Measurements from ENCODE around the gene MAP3K20. TPM values are rescaled to one million over a fixed set of nuclear protein-coding genes. Genes with fewer than 3 reads are reported as not detected.

The MAP3K20 gene
- total RNA-seq, 1 donor from 2014 or later: 11.8 TPM

DNA sequence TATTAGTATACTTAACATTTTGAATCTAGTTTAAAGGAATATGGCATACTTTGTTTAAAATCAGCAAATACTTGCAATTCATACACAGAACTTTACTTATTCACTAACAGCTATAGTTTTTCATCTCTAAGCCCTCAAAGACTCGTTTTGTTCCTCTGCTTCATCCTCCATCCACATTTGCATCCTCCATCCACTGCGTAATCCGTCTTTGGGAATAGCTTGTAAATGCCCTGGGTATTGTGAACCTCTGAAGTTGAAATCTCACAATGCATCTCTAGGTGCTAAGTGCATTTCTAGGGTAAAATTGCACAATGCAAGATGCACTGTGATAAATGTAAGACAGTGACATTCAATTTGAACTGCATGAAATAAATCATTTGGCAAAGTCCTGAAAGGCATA is 163.2 kb downstream of the MAP3K20 start:
- no peak for DNase-seq (ENCODE audit: low spot score)
- H3K36me3 Mint-ChIP-seq (ENCODE audit: low read depth, unreplicated experiment): peaks cover 11% of the 10 kb centered on the region
- no peaks in the 10 kb centered on the region for H3K9me3 Mint-ChIP-seq (ENCODE audit: unreplicated experiment)
- H3K27ac Mint-ChIP-seq (ENCODE audit: unreplicated experiment): no peak overlapping the region
- peaks cover 4% of the 10 kb centered on the region for H3K4me1 Mint-ChIP-seq (ENCODE audit: unreplicated experiment)
- TF ChIP-seq, protein P1, sequence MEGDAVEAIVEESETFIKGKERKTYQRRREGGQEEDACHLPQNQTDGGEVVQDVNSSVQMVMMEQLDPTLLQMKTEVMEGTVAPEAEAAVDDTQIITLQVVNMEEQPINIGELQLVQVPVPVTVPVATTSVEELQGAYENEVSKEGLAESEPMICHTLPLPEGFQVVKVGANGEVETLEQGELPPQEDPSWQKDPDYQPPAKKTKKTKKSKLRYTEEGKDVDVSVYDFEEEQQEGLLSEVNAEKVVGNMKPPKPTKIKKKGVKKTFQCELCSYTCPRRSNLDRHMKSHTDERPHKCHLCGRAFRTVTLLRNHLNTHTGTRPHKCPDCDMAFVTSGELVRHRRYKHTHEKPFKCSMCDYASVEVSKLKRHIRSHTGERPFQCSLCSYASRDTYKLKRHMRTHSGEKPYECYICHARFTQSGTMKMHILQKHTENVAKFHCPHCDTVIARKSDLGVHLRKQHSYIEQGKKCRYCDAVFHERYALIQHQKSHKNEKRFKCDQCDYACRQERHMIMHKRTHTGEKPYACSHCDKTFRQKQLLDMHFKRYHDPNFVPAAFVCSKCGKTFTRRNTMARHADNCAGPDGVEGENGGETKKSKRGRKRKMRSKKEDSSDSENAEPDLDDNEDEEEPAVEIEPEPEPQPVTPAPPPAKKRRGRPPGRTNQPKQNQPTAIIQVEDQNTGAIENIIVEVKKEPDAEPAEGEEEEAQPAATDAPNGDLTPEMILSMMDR (IDR thresholded peaks at IDR 0.05; ENCODE audit: unreplicated experiment): no peak
- no peak overlapping the region for H3K4me3 Mint-ChIP-seq (ENCODE audit: unreplicated experiment)
- H3K27me3 Mint-ChIP-seq (ENCODE audit: unreplicated experiment): no peaks in the 10 kb centered on the region

DNA sequence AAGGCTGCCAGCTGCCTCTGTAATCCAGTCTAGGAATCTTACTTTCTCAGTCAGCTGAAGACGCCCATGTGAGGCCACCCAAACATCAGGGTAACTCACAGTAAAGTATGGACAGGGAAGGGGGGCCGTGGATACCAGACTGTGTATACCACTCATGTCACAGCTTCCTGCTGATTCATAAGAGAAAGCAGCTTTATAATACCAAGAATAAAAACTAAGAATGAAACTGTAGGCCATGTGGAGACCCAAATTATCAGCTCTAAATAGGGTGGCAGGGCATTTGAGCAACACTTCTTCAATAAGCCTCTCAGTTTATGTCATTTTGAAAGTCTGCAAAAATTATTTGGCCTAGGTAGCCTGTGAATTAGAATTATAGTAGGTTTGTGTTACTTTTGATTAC is 164.0 kb downstream of the MAP3K20 start:
- H3K27ac Mint-ChIP-seq (ENCODE audit: unreplicated experiment): no peak overlapping the region
- peaks cover 4% of the 10 kb centered on the region for H3K4me1 Mint-ChIP-seq (ENCODE audit: unreplicated experiment)
- TF ChIP-seq, protein P1 (IDR thresholded peaks at IDR 0.05; ENCODE audit: unreplicated experiment): no peak
- no peaks in the 10 kb centered on the region for H3K27me3 Mint-ChIP-seq (ENCODE audit: unreplicated experiment)
- peaks cover 5% of the 10 kb centered on the region for H3K36me3 Mint-ChIP-seq (ENCODE audit: low read depth, unreplicated experiment)
- no peak for DNase-seq (ENCODE audit: low spot score)
- H3K9me3 Mint-ChIP-seq (ENCODE audit: unreplicated experiment): no peaks in the 10 kb centered on the region
- no peak overlapping the region for H3K4me3 Mint-ChIP-seq (ENCODE audit: unreplicated experiment)

DNA sequence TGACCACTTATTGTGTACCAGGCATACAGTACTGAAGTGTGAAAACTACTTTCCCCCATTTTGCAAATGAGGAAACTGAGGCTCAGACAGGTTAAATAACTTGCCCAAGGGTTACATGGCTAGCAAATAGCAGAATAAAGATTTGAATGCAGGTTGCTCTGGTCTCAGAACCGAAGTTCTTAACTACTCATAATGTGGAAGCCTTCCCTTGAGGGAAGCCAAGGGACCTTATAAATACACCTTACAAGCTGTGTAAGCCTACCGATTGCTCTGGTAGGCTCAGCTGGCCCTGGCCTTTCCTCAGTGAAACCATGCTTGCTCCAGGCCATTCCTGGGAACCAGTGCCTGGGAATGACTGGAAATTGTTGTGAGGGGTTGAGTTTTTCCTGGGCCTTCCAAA is 164.4 kb downstream of the MAP3K20 start:
- no peak for DNase-seq (ENCODE audit: low spot score)
- Mint-ChIP-seq H3K4me3 (ENCODE audit: unreplicated experiment) (no peak overlapping the region), H3K36me3 (ENCODE audit: low read depth, unreplicated experiment) (peaks cover under 1% of the 10 kb centered on the region), H3K27ac (ENCODE audit: unreplicated experiment) (no peak overlapping the region), H3K4me1 (ENCODE audit: unreplicated experiment) (peaks cover 4% of the 10 kb centered on the region), H3K27me3 (ENCODE audit: unreplicated experiment) (no peaks in the 10 kb centered on the region), H3K9me3 (ENCODE audit: unreplicated experiment) (no peaks in the 10 kb centered on the region)
- TF ChIP-seq, protein P1 (IDR thresholded peaks at IDR 0.05; ENCODE audit: unreplicated experiment): no peak

GRCh38 chr2:173241643-173242042 is 166.0 kb downstream of the MAP3K20 start:
- no peaks in the 10 kb centered on the region for H3K36me3 Mint-ChIP-seq (ENCODE audit: low read depth, unreplicated experiment)
- peaks cover 4% of the 10 kb centered on the region for H3K4me1 Mint-ChIP-seq (ENCODE audit: unreplicated experiment)
- no peak for DNase-seq (ENCODE audit: low spot score)
- H3K4me3 Mint-ChIP-seq (ENCODE audit: unreplicated experiment): no peak overlapping the region
- no peaks in the 10 kb centered on the region for H3K9me3 Mint-ChIP-seq (ENCODE audit: unreplicated experiment)
- H3K27me3 Mint-ChIP-seq (ENCODE audit: unreplicated experiment): no peaks in the 10 kb centered on the region
- no peak overlapping the region for H3K27ac Mint-ChIP-seq (ENCODE audit: unreplicated experiment)
- TF ChIP-seq, protein P1 (IDR thresholded peaks at IDR 0.05; ENCODE audit: unreplicated experiment): no peak

DNA sequence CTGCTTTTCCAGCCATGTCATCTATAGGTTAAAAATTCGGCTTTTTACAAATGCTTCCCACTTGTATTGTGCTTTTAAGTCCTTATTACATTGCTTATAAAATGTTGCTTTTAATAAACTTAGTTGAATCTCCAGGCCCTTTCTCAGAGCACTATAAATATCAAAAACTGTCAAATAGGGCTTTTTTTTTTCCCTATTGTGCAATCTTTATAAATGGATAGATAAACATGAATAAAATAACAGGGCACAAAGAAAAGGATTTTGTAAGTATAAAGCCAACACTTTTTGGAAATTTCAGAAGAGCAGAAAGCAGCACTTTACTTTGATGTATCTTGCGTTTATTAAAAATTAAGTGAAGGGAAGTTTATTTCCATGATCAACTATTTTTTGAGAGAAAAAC is 171.5 kb downstream of the MAP3K20 start:
- Mint-ChIP-seq H3K27me3 (ENCODE audit: unreplicated experiment) (no peaks in the 10 kb centered on the region), H3K36me3 (ENCODE audit: low read depth, unreplicated experiment) (no peaks in the 10 kb centered on the region), H3K9me3 (ENCODE audit: unreplicated experiment) (no peaks in the 10 kb centered on the region), H3K4me3 (ENCODE audit: unreplicated experiment) (no peak overlapping the region), H3K4me1 (ENCODE audit: unreplicated experiment) (peaks cover 14% of the 10 kb centered on the region), H3K27ac (ENCODE audit: unreplicated experiment) (no peak overlapping the region)
- TF ChIP-seq, protein P1 (IDR thresholded peaks at IDR 0.05; ENCODE audit: unreplicated experiment): no peak
- DNase-seq (ENCODE audit: low spot score): no peak
